GM23248 (cell line): ENCODE results near the gene NAIF1. TPM values are rescaled to one million over a fixed set of nuclear protein-coding genes. Genes with fewer than 3 reads are reported as not detected.

Experiments
- DNase-seq: peaks from one replicate; pipeline ENCODE4 v3.0.0-alpha.2; 2015
- H2AFZ ChIP-seq: fragments of 200-600 bp; sonication (generic); 2 replicates; pipeline ENCODE4 v1.6.1; 2016; ENCODE audit warnings: antibody characterized with exemption
- H3F3A ChIP-seq: fragments of 200-600 bp; sonication (generic); 2 replicates; pipeline ENCODE4 v1.6.1; 2016; ENCODE audit warnings: mild to moderate bottlenecking, antibody characterized with exemption, mixed run types; ENCODE audit not compliant: insufficient read depth
- H3K27ac ChIP-seq: fragments of 200-600 bp; sonication (generic); 2 replicates; pipeline ENCODE4 v1.5.1; 2016; ENCODE audit warnings: mild to moderate bottlenecking
- H3K27me3 ChIP-seq: fragments of 200-600 bp; sonication (generic); replicated peaks from 2 replicates; pipeline ENCODE4 v1.6.1; 2016; ENCODE audit warnings: mild to moderate bottlenecking; ENCODE audit not compliant: insufficient read depth
- H3K36me3 ChIP-seq: fragments of 200-600 bp; sonication (generic); 2 replicates; pipeline ENCODE4 v1.6.1; 2016; ENCODE audit warnings: low read depth, mild to moderate bottlenecking
- H3K4me1 ChIP-seq: fragments of 200-600 bp; sonication (generic); 2 replicates; pipeline ENCODE4 v1.6.1; 2016; ENCODE audit warnings: mild to moderate bottlenecking; ENCODE audit not compliant: insufficient read depth
- H3K4me2 ChIP-seq: fragments of 200-600 bp; sonication (generic); one replicate; pipeline ENCODE4 v1.6.1; 2016; ENCODE audit warnings: mild to moderate bottlenecking; ENCODE audit not compliant: unreplicated experiment
- H3K4me3 ChIP-seq: fragments of 200-600 bp; sonication (generic); 2 replicates; pipeline ENCODE4 v1.5.1; 2016; ENCODE audit warnings: mild to moderate bottlenecking
- H3K79me2 ChIP-seq: fragments of 200-600 bp; sonication (generic); 2 replicates; pipeline ENCODE4 v1.6.1; 2016; ENCODE audit warnings: mild to moderate bottlenecking; ENCODE audit not compliant: insufficient read depth
- H3K9ac ChIP-seq: fragments of 200-600 bp; sonication (generic); 2 replicates; pipeline ENCODE4 v1.6.1; 2016; ENCODE audit warnings: mild to moderate bottlenecking
- H3K9me2 ChIP-seq: fragments of 200-600 bp; sonication (generic); 2 replicates; pipeline ENCODE4 v1.6.1; 2016; ENCODE audit warnings: mixed run types, mild to moderate bottlenecking, moderate library complexity; ENCODE audit not compliant: insufficient read depth
- H3K9me3 ChIP-seq: fragments of 200-600 bp; sonication (generic); one replicate; pipeline ENCODE4 v1.6.1; 2017; ENCODE audit warnings: low read depth
- H4K20me1 ChIP-seq: fragments of 200-600 bp; sonication (generic); 2 replicates; pipeline ENCODE4 v1.6.0; 2016; ENCODE audit not compliant: insufficient read depth
- EZH2 ChIP-seq: fragments of 200-600 bp; sonication (generic); IDR thresholded peaks from 2 replicates; pipeline ENCODE4 v1.6.1; 2018; ENCODE audit warnings: antibody characterized with exemption, mild to moderate bottlenecking; ENCODE audit not compliant: insufficient read depth, poor library complexity, severe bottlenecking
- EZH2phosphoT487 ChIP-seq: fragments of 200-600 bp; sonication (generic); IDR thresholded peaks from 2 replicates; pipeline ENCODE4 v1.6.1; 2018; ENCODE audit warnings: antibody characterized with exemption, moderate library complexity, mild to moderate bottlenecking, low read depth; ENCODE audit not compliant: insufficient read depth
- WGBS, 2 experiments: methylation state at CpG; one replicate each; pipeline ENCODE4 v1.1.6; 2015 to 2017; ENCODE audit warnings: low lambda C conversion rate in 2 of 2, low coverage in 1 of 2; ENCODE audit errors: missing lambda C conversion rate in 2 of 2; 5-methylcytosine and 5-hydroxymethylcytosine counted together
- in situ Hi-C: fragments of 300-500 bp; cut with MboI; formaldehyde crosslinking; loops from 2 replicates; pipeline ENCODE4 v1.15.0; 2020
- polyA plus RNA-seq: library from polyadenylated mRNA; unstranded; fragments of >200 nt; fragmentation: Nextera tagmentation; extraction: Ambion mirVana; gene quantifications from 2 replicates; pipeline ENCODE4 v1.2.1, GENCODE V29; 2016
- total RNA-seq: library from RNA; depleted of rRNA; stranded (reverse); fragments of >200 nt; shearing (Covaris generic); gene quantifications from 2 replicates; pipeline ENCODE4 v1.2.3, GENCODE V29; 2014

The NAIF1 gene
- total and polyA plus RNA-seq, 2 experiments from 2014 or later = 4.8 to 9.5 TPM

- 71% methylated on average over 13 of the region's 13 CpGs for WGBS, 2 experiments
- H2AFZ ChIP-seq = no peak overlapping the region
- H3K79me2 ChIP-seq = peaks cover 21% of the 10 kb centered on the region
- H3F3A ChIP-seq = no peaks in the 10 kb centered on the region
- no peak for TF ChIP-seq EZH2phosphoT487
- TF ChIP-seq EZH2 = no peak
- peaks cover 7% of the 10 kb centered on the region for H3K4me1 ChIP-seq
- H3K9me3 ChIP-seq = no peaks in the 10 kb centered on the region
- H3K27ac ChIP-seq = no peak overlapping the region
- no peaks in the 10 kb centered on the region for H3K27me3 ChIP-seq
- H4K20me1 ChIP-seq = no peaks in the 10 kb centered on the region
- H3K4me2 ChIP-seq = no peak overlapping the region
- H3K9me2 ChIP-seq = no peaks in the 10 kb centered on the region
- no peaks in the 10 kb centered on the region for H3K36me3 ChIP-seq
- in situ Hi-C loops = no loop called here
- no peak for DNase-seq
- H3K4me3 ChIP-seq = no peak overlapping the region
- no peak overlapping the region for H3K9ac ChIP-seq
Observed at GRCh38 chr9:128061275-128061960, 5.7 kb downstream of the NAIF1 start.

- H4K20me1 ChIP-seq = no peaks in the 10 kb centered on the region
- no peak overlapping the region for H3K4me3 ChIP-seq
- in situ Hi-C loops = no loop called here
- H3K4me2 ChIP-seq = no peak overlapping the region
- H3K36me3 ChIP-seq = no peaks in the 10 kb centered on the region
- 57 to 58% methylated on average over 6 of the region's 6 CpGs for WGBS, 2 experiments
- no peak overlapping the region for H3K27ac ChIP-seq
- TF ChIP-seq EZH2phosphoT487 (no peak), EZH2 (no peak)
- no peaks in the 10 kb centered on the region for H3K9me3 ChIP-seq
- H3K4me1 ChIP-seq = no peaks in the 10 kb centered on the region
- H2AFZ ChIP-seq = no peak overlapping the region
- no peaks in the 10 kb centered on the region for H3F3A ChIP-seq
- no peaks in the 10 kb centered on the region for H3K9me2 ChIP-seq
- H3K27me3 ChIP-seq = no peaks in the 10 kb centered on the region
- H3K79me2 ChIP-seq = 0 out of 2 replicates have a peak, but pooled peaks cover 3% of the 10 kb centered on the region
- no peak for DNase-seq
- no peak overlapping the region for H3K9ac ChIP-seq
Observed at GRCh38 chr9:128059365-128059983, 7.6 kb downstream of the NAIF1 start.

- Histone ChIP-seq H3K9me2 (no peaks in the 10 kb centered on the region), H3K27me3 (no peaks in the 10 kb centered on the region), H3K4me1 (no peaks in the 10 kb centered on the region), H4K20me1 (no peaks in the 10 kb centered on the region), H3K27ac (no peak overlapping the region), H3K9ac (no peak overlapping the region), H3F3A (no peaks in the 10 kb centered on the region), H2AFZ (no peak overlapping the region), H3K36me3 (no peaks in the 10 kb centered on the region), H3K4me2 (no peak overlapping the region), H3K9me3 (no peaks in the 10 kb centered on the region), H3K79me2 (no peaks in the 10 kb centered on the region), H3K4me3 (no peak overlapping the region)
- no peak for DNase-seq
- in situ Hi-C loops = no loop called here
- WGBS, 2 experiments = 89% methylated on average over 8 of the region's 8 CpGs
- no peak for TF ChIP-seq EZH2phosphoT487
- TF ChIP-seq EZH2 = no peak
Observed at GRCh38 chr9:128057724-128058409, 9.3 kb downstream of the NAIF1 start.

- Histone ChIP-seq H3K27ac (no peak overlapping the region), H4K20me1 (no peaks in the 10 kb centered on the region), H3K9me3 (no peaks in the 10 kb centered on the region), H3K79me2 (no peaks in the 10 kb centered on the region), H3K27me3 (no peaks in the 10 kb centered on the region), H3F3A (no peaks in the 10 kb centered on the region), H3K36me3 (no peaks in the 10 kb centered on the region), H3K4me1 (no peaks in the 10 kb centered on the region), H3K4me2 (no peak overlapping the region), H3K4me3 (no peak overlapping the region), H2AFZ (no peak overlapping the region), H3K9me2 (no peaks in the 10 kb centered on the region), H3K9ac (no peak overlapping the region)
- 86 to 87% methylated on average over 14 of the region's 14 CpGs for WGBS, 2 experiments
- DNase-seq = no peak
- TF ChIP-seq EZH2phosphoT487 (no peak), EZH2 (no peak)
- in situ Hi-C loops = no loop called here
Observed at GRCh38 chr9:128056887-128057723, 10.0 kb downstream of the NAIF1 start.
